ENCODE data around the gene SLC22A23.

SLC22A23 gene, protein sequence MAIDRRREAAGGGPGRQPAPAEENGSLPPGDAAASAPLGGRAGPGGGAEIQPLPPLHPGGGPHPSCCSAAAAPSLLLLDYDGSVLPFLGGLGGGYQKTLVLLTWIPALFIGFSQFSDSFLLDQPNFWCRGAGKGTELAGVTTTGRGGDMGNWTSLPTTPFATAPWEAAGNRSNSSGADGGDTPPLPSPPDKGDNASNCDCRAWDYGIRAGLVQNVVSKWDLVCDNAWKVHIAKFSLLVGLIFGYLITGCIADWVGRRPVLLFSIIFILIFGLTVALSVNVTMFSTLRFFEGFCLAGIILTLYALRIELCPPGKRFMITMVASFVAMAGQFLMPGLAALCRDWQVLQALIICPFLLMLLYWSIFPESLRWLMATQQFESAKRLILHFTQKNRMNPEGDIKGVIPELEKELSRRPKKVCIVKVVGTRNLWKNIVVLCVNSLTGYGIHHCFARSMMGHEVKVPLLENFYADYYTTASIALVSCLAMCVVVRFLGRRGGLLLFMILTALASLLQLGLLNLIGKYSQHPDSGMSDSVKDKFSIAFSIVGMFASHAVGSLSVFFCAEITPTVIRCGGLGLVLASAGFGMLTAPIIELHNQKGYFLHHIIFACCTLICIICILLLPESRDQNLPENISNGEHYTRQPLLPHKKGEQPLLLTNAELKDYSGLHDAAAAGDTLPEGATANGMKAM

GRCh38 chr6:3456898-3457709 lies at the start of gene SLC22A23:
Gene SLC22A23 (minus strand): TSS chr6:3457050. CDS start chr6:3456559, 491 bp downstream.
- peak; percentile 75 for DNase-seq

- no peak for DNase-seq
Measured at GRCh38 chr6:3506200-3506599, 49.4 kb upstream of the SLC22A23 start.

- no peak for DNase-seq
Measured at GRCh38 chr6:3504938-3505805, 48.3 kb upstream of the SLC22A23 start.

- DNase-seq: peak; percentile 8
Measured at GRCh38 chr6:3504354-3504753, 47.5 kb upstream of the SLC22A23 start.

- peak; percentile 24 for DNase-seq
Measured at GRCh38 chr6:3501826-3502500, 45.1 kb upstream of the SLC22A23 start.

DNA sequence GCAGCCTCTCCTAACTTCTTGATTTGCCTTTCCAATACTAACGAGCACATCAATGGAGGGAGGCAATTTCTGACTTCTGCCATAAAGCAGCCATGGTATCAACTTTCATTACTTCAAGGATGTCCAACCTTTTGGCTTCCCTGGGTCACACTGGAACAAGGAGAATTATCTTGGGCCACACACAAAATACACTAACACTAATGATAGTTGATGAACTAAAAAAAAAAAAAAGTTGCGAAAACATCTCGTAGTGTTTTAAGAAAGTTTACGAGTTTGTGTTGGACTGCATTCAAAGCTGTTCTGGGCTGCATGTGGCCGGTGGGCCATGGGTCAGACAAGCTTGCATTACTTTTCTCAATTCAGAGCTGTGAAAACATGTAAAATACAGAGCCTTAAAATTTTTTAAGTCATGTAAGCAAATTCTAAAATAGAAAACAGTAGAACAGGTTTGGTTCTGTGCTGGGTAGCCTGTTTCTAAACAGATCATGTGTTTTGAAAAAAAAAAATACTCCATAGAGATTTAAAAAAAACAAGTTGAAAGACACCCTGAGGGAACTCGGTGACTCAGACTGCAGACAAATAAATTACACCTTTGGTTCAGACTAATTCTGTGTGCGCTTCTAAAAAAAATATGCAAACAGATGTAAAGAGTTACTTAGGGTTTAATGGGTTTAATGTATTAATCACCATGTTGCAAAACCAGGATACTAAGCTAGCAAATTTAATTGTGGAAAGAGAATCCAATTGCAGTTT lies 43.6 kb upstream of the SLC22A23 start:
- no peak for DNase-seq

DNA sequence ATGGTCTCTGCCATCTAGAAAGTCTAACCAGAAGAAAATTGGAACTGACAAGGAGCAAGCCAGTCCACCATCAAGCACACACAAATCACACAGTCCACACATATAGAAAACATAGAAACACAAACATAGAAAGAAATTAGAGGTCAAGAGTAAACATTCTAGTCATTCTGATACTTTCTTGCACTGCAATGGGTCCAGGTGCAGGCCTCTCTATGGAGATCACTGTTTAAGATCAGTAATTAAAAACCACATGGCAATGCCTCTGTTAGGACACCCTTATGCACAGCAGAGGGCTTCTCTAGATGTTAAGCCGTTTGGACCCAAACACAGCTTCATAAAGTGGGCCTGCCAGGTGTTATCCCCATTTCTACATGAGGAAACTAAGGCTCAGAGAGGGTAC lies 42.8 kb upstream of the SLC22A23 start:
- no peak for DNase-seq

- no peak for DNase-seq
Measured at GRCh38 chr6:3496395-3496794, 39.5 kb upstream of the SLC22A23 start.

GRCh38 chr6:3494391-3495100 lies 37.7 kb upstream of the SLC22A23 start:
- DNase-seq: no peak

DNA sequence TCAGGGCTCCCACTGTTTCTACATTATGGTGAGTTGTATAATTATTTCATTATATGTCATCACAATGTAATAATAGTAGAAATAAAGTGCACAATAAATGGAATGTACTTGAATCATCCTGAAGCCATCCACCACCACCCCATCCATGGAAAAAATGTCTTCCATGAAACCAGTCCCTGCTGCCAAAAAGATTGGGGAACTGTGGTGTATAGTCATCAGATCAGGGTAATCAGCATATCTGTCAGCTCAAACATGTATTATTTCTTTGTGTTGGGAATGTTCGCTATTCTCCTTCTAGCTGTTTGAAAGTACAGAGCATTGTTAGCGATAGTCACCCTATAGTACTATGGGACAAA lies 33.8 kb upstream of the SLC22A23 start:
- no peak for DNase-seq

DNA sequence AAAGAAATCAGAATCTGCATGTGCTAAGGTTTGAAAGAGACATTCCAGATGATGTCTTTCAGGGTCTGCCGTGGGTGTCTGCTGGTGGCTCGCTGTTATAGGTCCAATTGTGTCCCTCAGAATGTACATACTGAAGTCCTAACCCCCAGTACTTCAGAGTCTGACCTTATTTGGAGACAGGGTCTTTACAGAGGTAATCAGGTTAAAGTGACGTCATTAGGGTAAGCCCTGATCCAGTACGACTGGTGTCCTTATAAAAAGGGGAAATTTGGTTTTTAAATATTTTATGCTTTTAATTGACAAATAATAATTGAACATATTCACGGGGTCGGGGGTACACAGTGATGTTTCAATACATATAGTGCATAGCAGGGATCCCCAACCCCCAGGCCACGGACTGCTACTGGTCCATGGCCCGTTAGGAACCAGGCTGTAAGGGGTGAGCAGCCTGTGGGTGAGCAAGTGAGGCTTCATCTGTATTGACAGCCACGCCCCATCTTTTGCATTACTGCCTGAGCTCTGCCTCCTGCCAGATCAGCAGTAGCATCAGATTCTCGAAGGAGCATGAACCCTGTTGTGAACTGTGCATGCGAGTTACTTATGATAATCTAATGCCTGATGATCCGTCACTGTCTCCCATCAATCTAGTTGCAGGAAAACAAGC lies 33.2 kb upstream of the SLC22A23 start:
- no peak for DNase-seq

GRCh38 chr6:3489027-3489757 lies 32.3 kb upstream of the SLC22A23 start:
- no peak for DNase-seq

DNA sequence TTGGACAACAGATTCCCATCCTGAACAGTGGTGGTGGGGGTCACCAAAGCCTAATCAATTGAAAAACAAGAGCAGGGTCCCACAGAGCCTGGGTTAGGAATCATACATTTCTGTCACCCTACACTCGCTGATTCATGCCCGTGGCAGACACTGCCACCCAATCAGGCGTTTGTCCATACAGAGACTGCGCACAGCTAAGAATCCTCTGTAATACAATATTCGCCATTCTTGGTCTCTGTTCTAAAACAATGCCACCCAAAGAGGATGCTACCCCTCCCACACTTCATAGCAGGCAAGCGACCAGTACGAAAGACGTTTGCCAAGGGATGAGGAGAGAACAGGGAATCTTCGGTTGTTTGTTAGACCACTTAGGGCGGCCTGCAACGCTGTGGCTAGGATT lies 28.1 kb upstream of the SLC22A23 start:
- no peak for DNase-seq

DNA sequence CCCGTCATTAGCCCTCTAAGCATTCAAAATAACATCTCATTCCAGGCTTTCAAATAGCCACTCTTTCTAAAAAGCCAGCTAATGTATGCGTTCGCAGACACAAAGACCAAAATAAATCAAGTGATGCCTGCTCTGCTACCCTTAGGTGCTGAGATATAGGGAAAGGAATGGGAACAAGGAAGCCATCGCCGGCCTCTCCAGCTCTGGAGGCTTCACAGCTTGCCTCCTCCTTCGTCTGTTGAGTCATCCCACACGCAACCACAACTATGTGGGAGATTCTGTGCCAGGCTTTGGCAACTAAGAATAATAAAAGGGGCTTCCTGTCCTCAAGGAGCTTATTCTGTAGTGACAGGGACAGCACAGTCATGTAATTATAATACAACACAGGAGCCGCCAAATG lies 27.3 kb upstream of the SLC22A23 start:
- no peak for DNase-seq

DNA sequence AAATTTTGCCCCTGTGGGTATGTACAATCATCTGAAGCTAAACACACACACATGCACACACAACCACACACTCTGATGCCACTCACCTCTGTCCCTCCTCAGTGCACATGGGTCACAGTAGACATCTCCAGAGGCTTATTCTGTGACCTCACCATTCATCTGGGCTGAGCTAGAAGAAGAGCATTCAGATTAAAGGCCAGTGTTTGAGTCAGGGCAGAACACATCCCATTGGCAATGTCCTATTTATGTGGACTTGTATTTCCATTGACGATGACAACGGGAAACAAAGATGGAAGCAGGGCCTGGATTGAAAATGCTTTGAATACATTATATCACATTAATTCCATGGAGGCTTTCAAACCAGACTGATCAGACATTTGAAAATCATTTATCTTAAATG lies 26.8 kb upstream of the SLC22A23 start:
- DNase-seq: no peak

GRCh38 chr6:3482869-3483268 lies 26.0 kb upstream of the SLC22A23 start:
- no peak for DNase-seq

GRCh38 chr6:3481640-3482039 lies 24.8 kb upstream of the SLC22A23 start:
- DNase-seq: no peak

DNA sequence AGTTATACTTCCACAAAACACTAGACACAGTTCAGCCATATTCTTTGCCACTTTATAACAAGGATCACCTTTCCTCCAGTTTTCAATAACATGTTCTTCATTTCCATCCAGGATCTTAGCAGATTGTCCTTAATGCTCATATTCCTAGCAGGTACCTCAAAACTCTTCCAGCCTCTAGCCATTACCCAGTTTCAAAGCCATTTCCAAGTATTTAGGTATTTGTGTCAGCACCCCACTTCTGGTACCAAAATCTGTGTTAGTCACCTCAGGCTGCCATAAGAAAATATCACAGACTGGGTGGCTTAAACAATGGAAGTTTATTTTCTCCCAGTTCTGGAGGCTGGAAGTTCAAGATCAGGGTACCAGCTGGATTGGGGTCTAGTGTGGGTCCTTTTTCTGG lies 23.2 kb upstream of the SLC22A23 start:
- no peak for DNase-seq

DNA sequence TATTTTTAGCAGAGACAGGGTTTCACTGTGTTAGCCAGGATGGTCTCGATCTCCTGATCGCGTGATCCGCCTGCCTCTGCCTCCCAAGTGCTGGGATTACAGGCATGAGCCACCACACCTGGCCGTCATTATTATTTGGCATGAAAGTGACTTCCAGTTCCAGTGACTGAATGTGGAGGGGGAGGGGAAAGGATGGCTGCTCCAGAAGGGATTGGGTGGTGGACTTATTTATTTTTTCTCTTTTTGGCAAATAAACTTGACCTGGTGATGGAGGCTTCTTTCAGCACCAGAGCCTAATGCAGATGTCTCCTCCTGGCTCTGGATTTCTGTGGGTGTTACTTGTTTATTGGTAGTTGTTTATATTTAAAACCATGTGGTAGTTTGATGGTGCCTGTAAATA lies 16.9 kb upstream of the SLC22A23 start:
- DNase-seq: no peak

Measured in hematopoietic multipotent progenitor cell treated with erythropoietin and hydrocortisone succinate and interleukin-3 and kit ligand, for 4 days (in vitro differentiated cells).